Smooth muscle cell (in vitro differentiated cells): ENCODE results near the gene PSMG4. TPM values are rescaled to one million over a fixed set of nuclear protein-coding genes. Genes with fewer than 3 reads are reported as not detected.

ENCODE experiments used
- DNase-seq: peaks from one replicate; lab custom pipeline; 2025; ENCODE audit not compliant: unreplicated experiment; lab: John Stamatoyannopoulos, UW
- H2AFZ ChIP-seq: fragments of 200-600 bp; sonication (generic); 2 replicates; pipeline ENCODE4 v1.6.0; 2016; ENCODE audit warnings: antibody characterized with exemption, low read depth, mild to moderate bottlenecking
- H3F3A ChIP-seq: fragments of 200-600 bp; sonication (generic); 2 replicates; pipeline ENCODE4 v1.6.0; 2017; ENCODE audit warnings: antibody characterized with exemption, low read depth
- H3K27ac ChIP-seq: fragments of 200-600 bp; sonication (generic); 2 replicates; pipeline ENCODE4 v1.5.1; 2016; ENCODE audit warnings: low read depth, mild to moderate bottlenecking
- H3K27me3 ChIP-seq: fragments of 200-600 bp; sonication (generic); 2 replicates; pipeline ENCODE4 v1.6.1; 2016; ENCODE audit warnings: low read depth, mild to moderate bottlenecking
- H3K36me3 ChIP-seq: fragments of 200-600 bp; sonication (generic); 2 replicates; pipeline ENCODE4 v1.5.1; 2016; ENCODE audit warnings: low read depth
- H3K4me1 ChIP-seq: fragments of 200-600 bp; sonication (generic); 2 replicates; pipeline ENCODE4 v1.5.1; 2016; ENCODE audit warnings: low read depth
- H3K4me2 ChIP-seq: fragments of 200-600 bp; sonication (generic); 2 replicates; pipeline ENCODE4 v1.6.0; 2016; ENCODE audit warnings: mild to moderate bottlenecking
- H3K4me3 ChIP-seq: fragments of 200-600 bp; sonication (generic); 2 replicates; pipeline ENCODE4 v1.5.1; 2016; ENCODE audit warnings: mild to moderate bottlenecking
- H3K79me2 ChIP-seq: fragments of 200-600 bp; sonication (generic); 2 replicates; pipeline ENCODE4 v1.6.0; 2016; ENCODE audit warnings: low read depth, mild to moderate bottlenecking
- H3K9ac ChIP-seq: fragments of 200-600 bp; sonication (generic); 2 replicates; pipeline ENCODE4 v1.6.0; 2016; ENCODE audit warnings: low read depth
- H3K9me3 ChIP-seq: fragments of 200-600 bp; sonication (generic); replicated peaks from 2 replicates; pipeline ENCODE4 v1.5.1; 2016; ENCODE audit warnings: low read depth
- H4K20me1 ChIP-seq: fragments of 200-600 bp; sonication (generic); 2 replicates; pipeline ENCODE4 v1.6.0; 2016; ENCODE audit warnings: low read depth
- WGBS: methylation state at CpG from one replicate; pipeline ENCODE4 v1.1.7; 2016; ENCODE audit warnings: low lambda C conversion rate; 5-methylcytosine and 5-hydroxymethylcytosine counted together
- polyA plus RNA-seq: library from polyadenylated mRNA; unstranded; fragments of >200 nt; fragmentation: Nextera tagmentation; extraction: Ambion mirVana; gene quantifications from 2 replicates; pipeline ENCODE4 v1.2.1, GENCODE V29; 2016
- total RNA-seq: library from RNA; depleted of rRNA; stranded (reverse); fragments of >200 nt; gene quantifications from 2 replicates; pipeline ENCODE4 v1.2.3, GENCODE V29; 2014
- TF ChIP-seq, protein P1 (sequence below): fragments of 200-600 bp; sonication (generic); IDR thresholded peaks from 2 replicates; pipeline ENCODE4 v1.5.1; 2017; ENCODE audit warnings: borderline replicate concordance, mild to moderate bottlenecking, antibody characterized with exemption; ENCODE audit not compliant: insufficient read depth, poor library complexity, severe bottlenecking

PSMG4 gene
- total and polyA plus RNA-seq, 2 experiments from 2014 or later, result 10.9 to 12.5 TPM

GRCh38 chr6:3316331-3316730, 57.6 kb downstream of the PSMG4 start:
- Histone ChIP-seq H3K4me3 (no peak overlapping the region), H3K9ac (no peak overlapping the region), H3K27ac (no peak overlapping the region), H3K36me3 (no peaks in the 10 kb centered on the region), H4K20me1 (no peaks in the 10 kb centered on the region), H2AFZ (no peak overlapping the region), H3F3A (no peaks in the 10 kb centered on the region), H3K9me3 (no peaks in the 10 kb centered on the region), H3K79me2 (no peaks in the 10 kb centered on the region), H3K27me3 (no peaks in the 10 kb centered on the region), H3K4me1 (no peaks in the 10 kb centered on the region), H3K4me2 (no peak overlapping the region)
- DNase-seq, result no peak
- TF ChIP-seq, protein P1, sequence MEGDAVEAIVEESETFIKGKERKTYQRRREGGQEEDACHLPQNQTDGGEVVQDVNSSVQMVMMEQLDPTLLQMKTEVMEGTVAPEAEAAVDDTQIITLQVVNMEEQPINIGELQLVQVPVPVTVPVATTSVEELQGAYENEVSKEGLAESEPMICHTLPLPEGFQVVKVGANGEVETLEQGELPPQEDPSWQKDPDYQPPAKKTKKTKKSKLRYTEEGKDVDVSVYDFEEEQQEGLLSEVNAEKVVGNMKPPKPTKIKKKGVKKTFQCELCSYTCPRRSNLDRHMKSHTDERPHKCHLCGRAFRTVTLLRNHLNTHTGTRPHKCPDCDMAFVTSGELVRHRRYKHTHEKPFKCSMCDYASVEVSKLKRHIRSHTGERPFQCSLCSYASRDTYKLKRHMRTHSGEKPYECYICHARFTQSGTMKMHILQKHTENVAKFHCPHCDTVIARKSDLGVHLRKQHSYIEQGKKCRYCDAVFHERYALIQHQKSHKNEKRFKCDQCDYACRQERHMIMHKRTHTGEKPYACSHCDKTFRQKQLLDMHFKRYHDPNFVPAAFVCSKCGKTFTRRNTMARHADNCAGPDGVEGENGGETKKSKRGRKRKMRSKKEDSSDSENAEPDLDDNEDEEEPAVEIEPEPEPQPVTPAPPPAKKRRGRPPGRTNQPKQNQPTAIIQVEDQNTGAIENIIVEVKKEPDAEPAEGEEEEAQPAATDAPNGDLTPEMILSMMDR, result no peak
- 96% methylated on average over 9 of the region's 9 CpGs for WGBS

GRCh38 chr6:3316818-3317217, 58.1 kb downstream of the PSMG4 start:
- Histone ChIP-seq H3K36me3 (no peaks in the 10 kb centered on the region), H3K27ac (no peak overlapping the region), H3K79me2 (no peaks in the 10 kb centered on the region), H3K9me3 (no peaks in the 10 kb centered on the region), H3K4me3 (no peak overlapping the region), H4K20me1 (no peaks in the 10 kb centered on the region), H3F3A (no peaks in the 10 kb centered on the region), H3K27me3 (no peaks in the 10 kb centered on the region), H3K4me1 (no peaks in the 10 kb centered on the region), H2AFZ (no peak overlapping the region), H3K4me2 (no peak overlapping the region), H3K9ac (no peak overlapping the region)
- TF ChIP-seq, protein P1, result no peak
- DNase-seq, result no peak
- WGBS, result 92% methylated on average over 8 of the region's 8 CpGs

Other genes starting within 250 kb of the PSMG4 start
- 11.8 and 12.2 TPM in 2 replicates for gene RIPK1, start 190.5 kb upstream of the PSMG4 start, total RNA-seq
- gene RIPK1, start 190.5 kb upstream of the PSMG4 start, polyA plus RNA-seq, result 8.7 and 15.9 TPM in 2 replicates
- gene BPHL, start 140.2 kb upstream of the PSMG4 start, total RNA-seq, result 21.3 and 33.3 TPM in 2 replicates
- gene BPHL, start 140.2 kb upstream of the PSMG4 start, polyA plus RNA-seq, result 43.6 and 57.8 TPM in 2 replicates
- 201 and 236 TPM in 2 replicates for gene TUBB2A, start 101.4 kb upstream of the PSMG4 start, total RNA-seq
- 272 and 448 TPM in 2 replicates for gene TUBB2A, start 101.4 kb upstream of the PSMG4 start, polyA plus RNA-seq
- 55.7 and 62.1 TPM in 2 replicates for gene TUBB2B, start 31.3 kb upstream of the PSMG4 start, total RNA-seq
- 22.7 and 52.2 TPM in 2 replicates for gene TUBB2B, start 31.3 kb upstream of the PSMG4 start, polyA plus RNA-seq
- 3.6 and 3.8 TPM in 2 replicates for gene SLC22A23, start 198.1 kb downstream of the PSMG4 start, total RNA-seq
- gene SLC22A23, start 198.1 kb downstream of the PSMG4 start, polyA plus RNA-seq, result 1.6 and 2.7 TPM in 2 replicates